Liver (tissue), 3 donors: ENCODE results near the gene MICOS13.

Experiments used
- EGR1 ChIP-seq, 2 donors: IDR thresholded peaks; 2 replicates each; pipeline ENCODE4 v1.6.1; 2016 to 2018; ENCODE audit warnings: antibody characterized with exemption in 2 of 2, low read depth in 2 of 2
- GABPA ChIP-seq, 2 donors: IDR thresholded peaks in 1 of 2; conservative IDR thresholded peaks in 1 of 2; 2 replicates each; pipeline ENCODE4 v1.6.1; 2016; ENCODE audit warnings: antibody characterized with exemption in 2 of 2, mild to moderate bottlenecking in 1 of 2, moderate library complexity in 1 of 2
- HNF4A ChIP-seq, 2 donors: conservative IDR thresholded peaks; 2 replicates each; pipeline ENCODE4 v1.6.1; 2016; ENCODE audit warnings: antibody characterized with exemption in 2 of 2, mild to moderate bottlenecking in 2 of 2
- JUND ChIP-seq, 2 donors: IDR thresholded peaks; 2 replicates each; pipeline ENCODE4 v1.6.1; 2016; ENCODE audit warnings: antibody characterized with exemption in 2 of 2
- NR2F2 ChIP-seq: IDR thresholded peaks from 2 replicates; pipeline ENCODE4 v1.6.1; 2016; ENCODE audit warnings: antibody characterized with exemption
- RAD21 ChIP-seq, 2 donors: IDR thresholded peaks; 2 replicates each; pipeline ENCODE4 v1.6.1; 2016; ENCODE audit warnings: antibody characterized with exemption in 2 of 2, mild to moderate bottlenecking in 2 of 2
- RXRA ChIP-seq, 2 donors: IDR thresholded peaks; 2 replicates each; pipeline ENCODE4 v1.6.1; 2017 to 2018; ENCODE audit warnings: antibody characterized with exemption in 2 of 2, mild to moderate bottlenecking in 1 of 2
- TAF1 ChIP-seq: conservative IDR thresholded peaks from 2 replicates; pipeline ENCODE4 v1.6.1; 2016; ENCODE audit warnings: antibody characterized with exemption, mild to moderate bottlenecking
- YY1 ChIP-seq: IDR thresholded peaks from 2 replicates; pipeline ENCODE4 v1.6.1; 2016; ENCODE audit warnings: antibody characterized with exemption, mild to moderate bottlenecking
- TF ChIP-seq, protein P1 (sequence below): fragments of 150-350 bp; IDR thresholded peaks from 2 replicates; pipeline ENCODE4 v1.5.1; 2017; ENCODE audit warnings: improper control_type of control experiment, low read depth, low read length; ENCODE audit not compliant: missing input control
- TF ChIP-seq, protein P2 (sequence below): IDR thresholded peaks from 2 replicates; pipeline ENCODE4 v1.6.1; 2016; ENCODE audit warnings: antibody characterized with exemption, mild to moderate bottlenecking
- TF ChIP-seq, protein P3 (sequence below): IDR thresholded peaks from 2 replicates; pipeline ENCODE4 v1.6.1; 2016; ENCODE audit warnings: antibody characterized with exemption
- TF ChIP-seq, protein P4 (sequence below): IDR thresholded peaks from 2 replicates; pipeline ENCODE4 v1.6.1; 2016; ENCODE audit warnings: antibody characterized with exemption
- TF ChIP-seq, protein P5 (sequence below): IDR thresholded peaks from 2 replicates; pipeline ENCODE4 v1.6.1; 2016; ENCODE audit warnings: antibody characterized with exemption
- donor health status: healthy.
- donor health status: healthy.

DNA sequence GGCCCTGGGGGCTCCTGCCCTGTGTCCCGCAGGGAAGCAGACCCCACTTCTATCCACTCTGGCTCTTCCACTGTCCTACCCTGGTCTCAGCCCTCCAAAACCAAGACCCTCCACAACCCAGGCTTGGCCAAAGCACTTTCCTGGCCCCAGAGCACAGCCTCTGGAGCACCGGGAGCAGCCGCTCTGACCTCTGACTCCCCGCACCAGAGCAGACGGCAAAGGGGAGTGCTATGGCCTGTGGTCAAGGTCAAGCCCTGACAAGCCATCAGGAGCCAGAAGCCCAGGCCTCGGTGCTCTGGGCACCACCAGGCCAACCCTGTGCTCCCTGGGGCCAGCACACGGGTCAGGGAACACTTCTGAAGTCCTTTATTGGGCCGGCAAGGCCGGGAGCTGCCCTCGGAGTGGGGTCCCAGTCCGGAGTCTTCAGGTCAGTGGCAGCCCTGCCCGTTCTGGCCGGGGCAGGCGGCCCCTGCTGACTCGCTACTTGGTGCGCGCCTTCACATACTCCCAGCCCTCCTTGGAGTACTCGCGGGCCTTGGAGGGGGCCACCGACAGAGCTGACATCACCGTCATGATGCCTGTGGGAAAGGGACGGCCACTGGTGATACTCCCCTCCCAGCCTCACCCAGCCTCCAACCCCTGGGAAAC lies 2.1 kb downstream of the MICOS13 start:
- TF ChIP-seq RAD21 (IDR thresholded peaks at IDR 0.05) (no peak), YY1 (no peak), EGR1 (IDR thresholded peaks at IDR 0.05; ENCODE audit: low read depth in 2 of 2) (no peak), JUND (IDR thresholded peaks at IDR 0.05) (no peak), GABPA (IDR thresholded peaks at IDR 0.05 in 1 of 2, conservative IDR thresholded peaks at IDR 0.05 in 1 of 2) (no peak), TAF1 (no peak), NR2F2 (no peak), HNF4A (conservative IDR thresholded peaks at IDR 0.05) (no peak), RXRA (IDR thresholded peaks at IDR 0.05) (no peak)
- TF ChIP-seq, protein P1, sequence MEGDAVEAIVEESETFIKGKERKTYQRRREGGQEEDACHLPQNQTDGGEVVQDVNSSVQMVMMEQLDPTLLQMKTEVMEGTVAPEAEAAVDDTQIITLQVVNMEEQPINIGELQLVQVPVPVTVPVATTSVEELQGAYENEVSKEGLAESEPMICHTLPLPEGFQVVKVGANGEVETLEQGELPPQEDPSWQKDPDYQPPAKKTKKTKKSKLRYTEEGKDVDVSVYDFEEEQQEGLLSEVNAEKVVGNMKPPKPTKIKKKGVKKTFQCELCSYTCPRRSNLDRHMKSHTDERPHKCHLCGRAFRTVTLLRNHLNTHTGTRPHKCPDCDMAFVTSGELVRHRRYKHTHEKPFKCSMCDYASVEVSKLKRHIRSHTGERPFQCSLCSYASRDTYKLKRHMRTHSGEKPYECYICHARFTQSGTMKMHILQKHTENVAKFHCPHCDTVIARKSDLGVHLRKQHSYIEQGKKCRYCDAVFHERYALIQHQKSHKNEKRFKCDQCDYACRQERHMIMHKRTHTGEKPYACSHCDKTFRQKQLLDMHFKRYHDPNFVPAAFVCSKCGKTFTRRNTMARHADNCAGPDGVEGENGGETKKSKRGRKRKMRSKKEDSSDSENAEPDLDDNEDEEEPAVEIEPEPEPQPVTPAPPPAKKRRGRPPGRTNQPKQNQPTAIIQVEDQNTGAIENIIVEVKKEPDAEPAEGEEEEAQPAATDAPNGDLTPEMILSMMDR, result no peak
- TF ChIP-seq, protein P2, sequence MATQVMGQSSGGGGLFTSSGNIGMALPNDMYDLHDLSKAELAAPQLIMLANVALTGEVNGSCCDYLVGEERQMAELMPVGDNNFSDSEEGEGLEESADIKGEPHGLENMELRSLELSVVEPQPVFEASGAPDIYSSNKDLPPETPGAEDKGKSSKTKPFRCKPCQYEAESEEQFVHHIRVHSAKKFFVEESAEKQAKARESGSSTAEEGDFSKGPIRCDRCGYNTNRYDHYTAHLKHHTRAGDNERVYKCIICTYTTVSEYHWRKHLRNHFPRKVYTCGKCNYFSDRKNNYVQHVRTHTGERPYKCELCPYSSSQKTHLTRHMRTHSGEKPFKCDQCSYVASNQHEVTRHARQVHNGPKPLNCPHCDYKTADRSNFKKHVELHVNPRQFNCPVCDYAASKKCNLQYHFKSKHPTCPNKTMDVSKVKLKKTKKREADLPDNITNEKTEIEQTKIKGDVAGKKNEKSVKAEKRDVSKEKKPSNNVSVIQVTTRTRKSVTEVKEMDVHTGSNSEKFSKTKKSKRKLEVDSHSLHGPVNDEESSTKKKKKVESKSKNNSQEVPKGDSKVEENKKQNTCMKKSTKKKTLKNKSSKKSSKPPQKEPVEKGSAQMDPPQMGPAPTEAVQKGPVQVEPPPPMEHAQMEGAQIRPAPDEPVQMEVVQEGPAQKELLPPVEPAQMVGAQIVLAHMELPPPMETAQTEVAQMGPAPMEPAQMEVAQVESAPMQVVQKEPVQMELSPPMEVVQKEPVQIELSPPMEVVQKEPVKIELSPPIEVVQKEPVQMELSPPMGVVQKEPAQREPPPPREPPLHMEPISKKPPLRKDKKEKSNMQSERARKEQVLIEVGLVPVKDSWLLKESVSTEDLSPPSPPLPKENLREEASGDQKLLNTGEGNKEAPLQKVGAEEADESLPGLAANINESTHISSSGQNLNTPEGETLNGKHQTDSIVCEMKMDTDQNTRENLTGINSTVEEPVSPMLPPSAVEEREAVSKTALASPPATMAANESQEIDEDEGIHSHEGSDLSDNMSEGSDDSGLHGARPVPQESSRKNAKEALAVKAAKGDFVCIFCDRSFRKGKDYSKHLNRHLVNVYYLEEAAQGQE, result no peak
- TF ChIP-seq, protein P3, sequence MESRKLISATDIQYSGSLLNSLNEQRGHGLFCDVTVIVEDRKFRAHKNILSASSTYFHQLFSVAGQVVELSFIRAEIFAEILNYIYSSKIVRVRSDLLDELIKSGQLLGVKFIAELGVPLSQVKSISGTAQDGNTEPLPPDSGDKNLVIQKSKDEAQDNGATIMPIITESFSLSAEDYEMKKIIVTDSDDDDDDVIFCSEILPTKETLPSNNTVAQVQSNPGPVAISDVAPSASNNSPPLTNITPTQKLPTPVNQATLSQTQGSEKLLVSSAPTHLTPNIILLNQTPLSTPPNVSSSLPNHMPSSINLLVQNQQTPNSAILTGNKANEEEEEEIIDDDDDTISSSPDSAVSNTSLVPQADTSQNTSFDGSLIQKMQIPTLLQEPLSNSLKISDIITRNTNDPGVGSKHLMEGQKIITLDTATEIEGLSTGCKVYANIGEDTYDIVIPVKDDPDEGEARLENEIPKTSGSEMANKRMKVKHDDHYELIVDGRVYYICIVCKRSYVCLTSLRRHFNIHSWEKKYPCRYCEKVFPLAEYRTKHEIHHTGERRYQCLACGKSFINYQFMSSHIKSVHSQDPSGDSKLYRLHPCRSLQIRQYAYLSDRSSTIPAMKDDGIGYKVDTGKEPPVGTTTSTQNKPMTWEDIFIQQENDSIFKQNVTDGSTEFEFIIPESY, result no peak
- TF ChIP-seq, protein P4, sequence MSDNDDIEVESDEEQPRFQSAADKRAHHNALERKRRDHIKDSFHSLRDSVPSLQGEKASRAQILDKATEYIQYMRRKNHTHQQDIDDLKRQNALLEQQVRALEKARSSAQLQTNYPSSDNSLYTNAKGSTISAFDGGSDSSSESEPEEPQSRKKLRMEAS, result no peak
- TF ChIP-seq, protein P5, sequence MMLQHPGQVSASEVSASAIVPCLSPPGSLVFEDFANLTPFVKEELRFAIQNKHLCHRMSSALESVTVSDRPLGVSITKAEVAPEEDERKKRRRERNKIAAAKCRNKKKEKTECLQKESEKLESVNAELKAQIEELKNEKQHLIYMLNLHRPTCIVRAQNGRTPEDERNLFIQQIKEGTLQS, result no peak
